IPS-15b (cell line): ENCODE measurements around the gene CHST1.

Experiments used
- H3K27me3 ChIP-seq: one replicate; pipeline ENCODE4 v1.6.1; 2013; ENCODE audit warnings: low read length; ENCODE audit not compliant: control insufficient read depth, insufficient read depth
- H3K36me3 ChIP-seq: one replicate; pipeline ENCODE4 v1.6.1; 2013; ENCODE audit warnings: low read length; ENCODE audit not compliant: control insufficient read depth, insufficient read depth
- H3K4me1 ChIP-seq: one replicate; pipeline ENCODE4 v1.6.1; 2013; ENCODE audit warnings: mild to moderate bottlenecking, low read length; ENCODE audit not compliant: control insufficient read depth, insufficient read depth
- H3K4me3 ChIP-seq: one replicate; pipeline ENCODE4 v1.5.1; 2013; ENCODE audit warnings: low read depth, low read length
- H3K9ac ChIP-seq: one replicate; pipeline ENCODE4 v1.6.1; 2013; ENCODE audit warnings: low read depth, mild to moderate bottlenecking, low read length
- H3K9me3 ChIP-seq: one replicate; pipeline ENCODE4 v1.6.1; 2013; ENCODE audit warnings: mild to moderate bottlenecking, low read length; ENCODE audit not compliant: control insufficient read depth, insufficient read depth

The CHST1 gene

DNA sequence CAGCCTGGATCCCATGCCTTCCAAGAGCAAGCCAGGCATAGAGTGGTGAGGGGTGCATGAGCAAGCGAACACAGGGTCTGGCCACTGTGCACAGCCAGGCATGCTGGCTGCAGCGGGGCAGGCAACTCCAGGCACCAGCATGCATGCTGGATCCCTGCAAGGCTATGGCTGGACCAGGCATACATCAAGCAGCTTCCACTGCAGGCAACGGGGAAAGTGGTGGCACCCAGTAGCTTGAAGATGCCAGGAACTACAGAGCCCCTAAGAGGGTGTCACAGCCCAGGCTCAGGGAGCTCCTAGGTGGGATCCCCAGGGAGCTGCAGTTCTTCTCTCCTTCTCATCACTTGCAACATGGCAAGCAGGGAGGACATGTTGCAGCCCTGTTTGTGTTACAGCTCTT is 45.2 kb downstream of the CHST1 start:
- Histone ChIP-seq H3K36me3 (no peaks in the 10 kb centered on the region), H3K9me3 (peaks cover 4% of the 10 kb centered on the region), H3K4me1 (no peaks in the 10 kb centered on the region), H3K4me3 (no peak overlapping the region), H3K27me3 (no peaks in the 10 kb centered on the region), H3K9ac (no peak overlapping the region)

DNA sequence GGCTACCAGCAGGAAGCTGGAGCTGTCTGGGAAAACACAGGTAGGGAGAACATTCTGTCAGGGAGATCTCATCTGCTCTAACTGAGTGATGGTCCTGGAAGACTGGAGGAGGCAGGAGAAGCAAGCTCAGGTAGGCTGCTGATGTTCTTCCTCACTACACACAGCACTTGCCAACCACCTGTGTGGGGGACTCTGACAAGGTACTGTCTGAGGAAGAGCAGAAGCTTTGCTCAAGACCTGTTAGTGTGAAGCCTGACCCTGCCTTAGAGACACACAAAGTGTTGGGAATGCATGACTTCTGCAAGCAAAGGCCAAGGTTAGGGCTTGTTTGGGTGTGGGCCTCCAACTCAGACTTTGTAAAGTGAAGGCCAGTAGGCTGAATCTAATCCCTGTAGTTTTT is 46.5 kb downstream of the CHST1 start:
- Histone ChIP-seq H3K27me3 (no peaks in the 10 kb centered on the region), H3K9me3 (peaks cover 4% of the 10 kb centered on the region), H3K4me3 (no peak overlapping the region), H3K4me1 (no peaks in the 10 kb centered on the region), H3K36me3 (no peaks in the 10 kb centered on the region), H3K9ac (no peak overlapping the region)

DNA sequence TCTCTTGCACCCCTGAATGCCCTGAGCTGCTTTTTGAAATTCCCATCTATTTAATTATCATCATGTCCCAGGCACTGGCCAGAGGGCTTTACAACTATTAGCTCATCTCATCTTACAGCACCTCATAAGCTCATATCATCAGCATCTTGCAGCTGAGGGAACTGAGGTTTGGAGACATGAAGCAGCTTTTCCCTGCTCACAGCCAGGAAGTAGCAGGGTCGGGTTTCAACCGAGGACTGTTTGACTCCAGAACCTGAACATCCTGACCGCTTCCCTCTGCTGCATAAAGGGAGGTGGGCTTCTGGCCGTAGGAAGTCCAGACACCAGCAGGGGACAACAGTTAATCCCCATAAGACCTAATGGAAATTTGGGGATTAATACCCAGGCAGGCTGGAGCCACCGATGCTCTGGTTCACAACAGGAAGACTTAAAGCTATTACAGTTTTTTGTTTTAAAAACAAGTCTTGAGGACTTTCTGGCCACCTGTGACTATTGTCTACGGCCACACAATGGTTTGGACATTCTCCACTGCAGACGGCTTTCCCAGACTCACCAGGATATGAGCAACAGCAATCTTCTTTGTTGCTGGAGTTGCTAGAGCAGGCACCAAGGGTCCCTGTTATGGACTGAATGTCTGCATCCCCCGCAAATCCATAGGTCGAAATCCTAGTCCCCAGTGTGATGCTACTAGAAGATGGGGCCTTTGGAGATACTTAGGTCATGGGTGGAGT is 47.4 kb downstream of the CHST1 start:
- Histone ChIP-seq H3K9me3 (peaks cover 4% of the 10 kb centered on the region), H3K36me3 (no peaks in the 10 kb centered on the region), H3K4me3 (no peak overlapping the region), H3K9ac (no peak overlapping the region), H3K27me3 (no peaks in the 10 kb centered on the region), H3K4me1 (no peaks in the 10 kb centered on the region)

DNA sequence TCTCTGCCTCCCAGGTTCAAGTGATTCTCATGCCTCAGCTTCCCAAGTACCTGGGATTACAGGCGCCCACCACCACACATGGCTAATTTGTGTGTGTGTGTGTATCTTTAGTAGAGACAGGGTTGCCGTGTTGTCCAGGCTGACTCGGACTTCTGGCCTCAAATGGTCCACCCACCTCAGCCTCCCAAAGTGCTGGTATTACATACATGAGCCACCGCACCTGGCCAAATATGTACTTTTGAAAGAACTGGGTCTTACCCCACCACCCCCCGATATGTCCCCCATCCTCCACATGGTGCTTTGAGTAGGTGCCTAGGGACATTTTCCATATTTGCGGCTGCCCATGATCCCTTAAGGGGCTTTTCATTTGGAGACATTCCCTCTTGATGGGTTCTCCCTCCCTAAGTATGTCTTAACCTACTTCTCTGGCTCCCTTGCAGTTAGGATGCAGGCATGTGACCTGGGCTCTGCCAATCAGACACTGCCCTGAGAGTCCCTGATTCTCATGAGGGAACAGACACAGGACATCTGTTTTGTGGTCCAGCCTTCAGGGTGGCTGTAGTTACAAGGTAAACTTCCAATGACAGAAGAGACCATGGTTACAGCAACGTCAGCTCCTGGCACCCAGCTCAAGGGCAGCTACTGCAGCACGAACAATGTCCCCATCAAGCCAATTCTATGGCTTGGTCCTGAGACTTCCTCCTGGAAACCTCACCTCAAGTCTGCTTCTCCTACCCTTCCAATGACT is 48.4 kb downstream of the CHST1 start:
- Histone ChIP-seq H3K9me3 (peaks cover 4% of the 10 kb centered on the region), H3K27me3 (no peaks in the 10 kb centered on the region), H3K36me3 (no peaks in the 10 kb centered on the region), H3K9ac (no peak overlapping the region), H3K4me3 (no peak overlapping the region), H3K4me1 (no peaks in the 10 kb centered on the region)

DNA sequence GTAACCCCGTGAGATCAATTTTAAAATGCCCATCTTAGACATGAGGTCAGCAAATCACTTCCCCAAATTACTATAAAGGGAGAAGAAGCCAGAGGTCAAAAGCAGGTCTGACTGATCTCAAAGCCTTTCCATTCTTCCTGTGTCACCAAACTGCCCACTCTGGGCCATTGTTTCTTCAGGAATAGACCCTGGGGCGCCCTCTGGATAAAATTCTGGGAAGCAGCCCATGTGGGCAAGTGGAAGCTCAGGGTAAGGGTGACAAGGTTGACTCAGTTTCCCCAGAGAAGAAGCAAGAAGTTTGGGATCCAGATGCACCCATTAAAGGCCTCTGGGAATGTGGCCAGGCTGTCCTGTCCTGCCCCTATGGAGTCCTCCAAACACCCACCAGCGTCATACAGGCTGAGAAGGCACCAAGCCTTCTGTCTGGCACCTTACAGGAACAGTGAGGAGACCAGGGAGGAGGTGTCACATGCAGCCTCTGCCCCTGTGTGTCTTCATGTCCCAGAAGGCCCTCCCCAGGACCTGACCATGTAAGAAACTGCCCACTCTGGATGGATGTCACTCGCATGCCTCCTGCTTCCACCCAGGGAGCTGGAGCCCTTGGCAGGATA is 50.1 kb downstream of the CHST1 start:
- Histone ChIP-seq H3K27me3 (no peaks in the 10 kb centered on the region), H3K9me3 (no peaks in the 10 kb centered on the region), H3K4me3 (no peak overlapping the region), H3K9ac (no peak overlapping the region), H3K36me3 (no peaks in the 10 kb centered on the region), H3K4me1 (no peaks in the 10 kb centered on the region)

DNA sequence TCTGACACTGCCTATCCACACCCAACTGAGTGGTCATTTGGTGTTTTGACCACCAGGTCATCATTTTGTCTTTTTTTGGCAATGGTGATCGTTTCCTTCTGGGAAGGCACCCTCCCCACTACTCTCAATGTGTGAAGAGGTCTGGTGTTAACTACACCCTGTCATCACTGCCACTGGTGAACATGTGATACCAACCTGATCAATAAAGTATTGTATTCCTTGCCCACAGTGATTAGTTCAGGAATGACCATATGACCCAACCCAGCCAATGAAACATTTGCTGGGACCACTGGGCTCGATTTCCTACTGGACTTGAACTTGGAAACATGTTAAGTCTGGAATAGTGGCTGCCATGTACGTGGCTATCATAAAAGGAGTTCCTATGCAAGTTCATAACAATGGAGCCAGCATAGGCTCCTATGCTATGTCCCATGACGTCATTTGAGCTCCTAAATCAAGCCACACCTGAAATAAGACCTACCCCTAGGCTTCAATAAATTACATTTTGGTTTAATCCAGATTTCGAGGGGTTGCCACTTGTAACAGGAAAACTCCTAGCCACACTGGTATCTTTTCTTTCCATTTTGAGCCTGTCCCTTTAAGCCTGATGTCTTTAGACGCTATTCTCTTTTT is 51.1 kb downstream of the CHST1 start:
- no peak overlapping the region for H3K9ac ChIP-seq
- no peak overlapping the region for H3K4me3 ChIP-seq
- H3K36me3 ChIP-seq = no peaks in the 10 kb centered on the region
- no peaks in the 10 kb centered on the region for H3K9me3 ChIP-seq
- no peaks in the 10 kb centered on the region for H3K4me1 ChIP-seq
- no peaks in the 10 kb centered on the region for H3K27me3 ChIP-seq

DNA sequence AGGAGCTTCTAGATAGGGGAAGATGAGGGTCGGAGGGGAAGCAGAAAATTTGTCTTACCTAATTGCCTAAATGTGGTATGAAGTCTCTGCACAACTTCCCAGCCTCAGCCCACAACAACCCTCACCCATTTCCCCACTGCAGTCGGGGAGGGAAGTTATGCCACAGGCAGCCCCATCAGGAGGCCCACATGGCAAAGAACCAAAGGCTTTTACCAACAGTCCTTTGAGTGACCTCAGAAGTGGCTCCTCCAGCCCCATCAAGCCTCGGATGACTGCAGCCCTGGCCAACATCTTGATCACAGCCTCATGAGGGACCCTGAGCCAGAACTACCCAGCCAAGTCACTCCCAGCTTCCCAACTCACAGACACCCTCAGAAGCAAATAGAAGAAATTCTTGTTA is 54.8 kb downstream of the CHST1 start:
- Histone ChIP-seq H3K9ac (no peak overlapping the region), H3K36me3 (no peaks in the 10 kb centered on the region), H3K4me3 (no peak overlapping the region), H3K27me3 (no peaks in the 10 kb centered on the region), H3K9me3 (no peaks in the 10 kb centered on the region), H3K4me1 (peaks cover 4% of the 10 kb centered on the region)

DNA sequence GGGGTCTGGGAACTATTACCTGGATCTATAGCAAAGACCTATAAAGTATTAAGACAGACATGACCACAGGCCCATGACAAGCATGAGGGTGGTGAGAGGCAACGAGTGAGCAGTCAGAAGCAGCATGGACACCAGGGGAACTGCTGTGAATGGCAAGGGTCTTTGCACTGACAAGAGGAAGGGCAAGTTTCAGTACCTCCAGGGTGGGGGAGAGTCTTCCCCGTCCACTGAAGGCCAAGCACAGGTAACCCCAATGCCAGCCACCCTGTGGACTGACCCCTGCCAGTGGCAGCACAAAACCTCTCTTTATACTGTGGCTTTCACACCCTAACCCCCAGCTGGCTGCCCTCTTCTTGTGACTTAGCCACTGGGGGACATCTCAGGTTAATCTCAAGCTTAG is 55.5 kb downstream of the CHST1 start:
- no peaks in the 10 kb centered on the region for H3K36me3 ChIP-seq
- H3K4me3 ChIP-seq = no peak overlapping the region
- no peaks in the 10 kb centered on the region for H3K9me3 ChIP-seq
- H3K27me3 ChIP-seq = no peaks in the 10 kb centered on the region
- peaks cover 4% of the 10 kb centered on the region for H3K4me1 ChIP-seq
- no peak overlapping the region for H3K9ac ChIP-seq

DNA sequence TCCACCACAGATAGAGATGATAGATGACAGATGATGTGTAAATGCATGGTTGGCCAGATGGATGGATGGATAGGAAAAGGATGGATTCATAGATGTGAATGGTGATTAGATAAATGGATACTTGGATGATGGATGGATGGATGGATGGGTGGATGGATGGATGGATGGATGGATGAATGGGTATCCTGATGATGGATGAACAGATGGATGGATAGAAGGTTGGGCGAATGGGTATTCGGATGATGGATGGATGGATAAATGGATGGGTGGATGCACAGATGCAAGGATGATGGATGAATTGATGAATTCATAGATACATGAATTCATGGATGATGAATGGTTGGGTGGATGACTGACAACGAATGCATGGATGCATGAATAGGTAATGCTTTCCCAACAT is 56.1 kb downstream of the CHST1 start:
- H3K9me3 ChIP-seq = no peaks in the 10 kb centered on the region
- H3K4me3 ChIP-seq = no peak overlapping the region
- peaks cover 4% of the 10 kb centered on the region for H3K4me1 ChIP-seq
- no peak overlapping the region for H3K9ac ChIP-seq
- no peaks in the 10 kb centered on the region for H3K36me3 ChIP-seq
- no peaks in the 10 kb centered on the region for H3K27me3 ChIP-seq

DNA sequence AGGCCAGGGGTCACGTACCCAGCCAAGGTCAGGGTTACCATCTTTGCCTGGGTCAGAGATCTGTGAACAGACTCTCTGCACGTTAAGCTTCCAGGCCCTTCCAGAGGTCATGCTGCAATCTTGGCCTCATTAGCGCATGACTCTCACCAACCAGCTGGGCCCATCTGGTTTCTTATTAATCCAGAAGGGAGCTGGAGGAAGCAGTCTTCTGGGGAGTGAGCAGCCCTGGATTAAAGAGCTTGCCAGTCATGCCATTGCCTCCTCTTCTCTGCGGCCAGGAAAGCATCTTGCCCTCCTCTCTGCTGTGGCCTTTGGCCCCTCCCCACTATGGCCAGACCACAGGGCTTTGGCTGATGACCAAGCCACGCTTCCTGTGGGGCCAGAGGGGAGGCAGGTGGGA is 57.4 kb downstream of the CHST1 start:
- H3K4me1 ChIP-seq = peaks cover 4% of the 10 kb centered on the region
- no peaks in the 10 kb centered on the region for H3K36me3 ChIP-seq
- H3K4me3 ChIP-seq = no peak overlapping the region
- H3K9me3 ChIP-seq = no peaks in the 10 kb centered on the region
- no peak overlapping the region for H3K9ac ChIP-seq
- no peaks in the 10 kb centered on the region for H3K27me3 ChIP-seq

DNA sequence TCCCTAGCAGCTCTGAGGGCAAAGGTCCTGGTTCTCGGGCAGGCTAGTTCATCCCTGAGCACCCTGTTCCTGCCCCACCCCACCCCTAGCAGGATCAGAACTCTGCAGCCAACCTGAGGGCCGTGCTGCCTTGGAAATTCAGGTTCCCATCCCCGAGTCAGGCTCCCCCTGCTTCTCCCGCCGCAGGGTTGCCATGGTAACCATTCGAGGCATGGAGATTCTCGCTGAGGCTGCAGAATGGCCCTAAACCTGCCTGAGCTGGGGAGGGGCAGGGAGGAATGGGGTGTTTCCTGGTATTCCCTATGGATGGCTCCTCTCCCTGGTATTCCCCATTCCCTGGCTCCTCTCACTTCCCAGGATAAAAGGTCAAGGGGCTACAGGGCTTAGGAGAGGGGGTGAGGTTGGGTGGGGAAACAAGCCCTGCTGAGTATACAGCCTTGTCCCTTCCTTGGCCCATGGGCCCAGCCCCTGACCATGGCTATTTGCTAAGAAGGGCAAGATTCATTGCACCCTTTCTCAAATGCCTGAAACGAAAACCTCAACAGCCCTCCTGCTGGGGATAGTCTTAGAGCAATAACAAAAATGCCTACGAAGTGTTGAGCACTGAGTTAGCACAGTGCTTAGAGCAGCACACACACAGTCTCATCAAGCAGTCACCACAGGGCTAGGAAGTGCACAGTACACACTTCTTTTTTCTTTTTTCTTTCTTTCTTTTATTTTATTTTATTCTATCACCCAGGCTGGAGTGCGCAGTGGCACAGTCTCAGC is 58.7 kb downstream of the CHST1 start:
- Histone ChIP-seq H3K9me3 (no peaks in the 10 kb centered on the region), H3K27me3 (no peaks in the 10 kb centered on the region), H3K9ac (no peak overlapping the region), H3K4me1 (peaks cover 4% of the 10 kb centered on the region), H3K36me3 (no peaks in the 10 kb centered on the region), H3K4me3 (peak overlapping the region; percentile 11)
